HCT116 (cell line): ENCODE results near the gene FLNC. TPM values are rescaled to one million over a fixed set of nuclear protein-coding genes. Genes with fewer than 3 reads are reported as not detected.

Source experiments
- ATAC-seq: fragments of 200-7000 bp; cut with Tn5 transposase; 2 replicates; pipeline ENCODE4 v1.9.1; 2020; ENCODE audit warnings: mild to moderate bottlenecking, moderate library complexity
- BruUV-seq: library from RNA; stranded (reverse); fragments of 400-500 nt; replicated peaks from 2 replicates; lab custom pipeline; 2021; lab: Mats Ljungman, UMichigan
- CTCF ChIA-PET: fragments of 300-600 bp; sonication (Branson Sonifier 250); formaldehyde crosslinking; loops from one replicate; lab custom pipeline; 2021; ENCODE audit warnings: antibody characterized with exemption; lab: Charles Lee
- POLR2A ChIA-PET: fragments of 300-600, 350-600 bp; sonication (Branson Sonifier 250); formaldehyde crosslinking; loops from one replicate; lab custom pipeline; 2021; ENCODE audit warnings: antibody characterized with exemption; lab: Charles Lee
- RAD21 ChIA-PET, 2 experiments: fragments of 300-600 bp; sonication (Branson Sonifier 250); formaldehyde crosslinking; loops; one replicate each; lab custom pipeline; 2023; ENCODE audit warnings: low total read pairs in 2 of 2; ENCODE audit not compliant: uncharacterized antibody in 2 of 2, unreplicated experiment in 2 of 2, low non-redundant PET in 1 of 2; lab: Charles Lee
- DNase-seq: peaks from one replicate; pipeline ENCODE4 v3.0.0-alpha.2; 2010; ENCODE audit warnings: low read depth, low spot score
- H2AFZ ChIP-seq: fragments of 200-600 bp; shearing (Covaris generic), sonication (generic); 2 replicates; pipeline ENCODE4 v1.6.1; 2017; ENCODE audit warnings: low read depth, mixed run types, mixed read lengths, antibody characterized with exemption, low read length; ENCODE audit not compliant: poor library complexity, severe bottlenecking
- H3K27ac ChIP-seq: 2 replicates; pipeline ENCODE4 v1.5.1; 2012; ENCODE audit warnings: low read depth, low read length
- H3K27me3 ChIP-seq: fragments of 200-600 bp; sonication (generic); 2 replicates; pipeline ENCODE4 v1.6.1; 2016; ENCODE audit warnings: mixed run types, low read length, mixed read lengths; ENCODE audit not compliant: insufficient read depth
- H3K36me3 ChIP-seq, 2 experiments: fragments of 200-500 bp in 1 of 2; fragments of 200-600 bp in 1 of 2; sonication (Bioruptor generic) in 1 of 2; sonication (generic) in 1 of 2; 2 replicates each; pipeline versions ENCODE4 v1.5.1 to v1.6.1; 2014 to 2016; ENCODE audit warnings: low read length in 2 of 2, inconsistent platforms in 1 of 2, mixed read lengths in 1 of 2, mixed run types in 1 of 2; ENCODE audit not compliant: insufficient read depth in 2 of 2, control insufficient read depth in 1 of 2
- H3K4me1 ChIP-seq, 2 experiments: fragments of 200-600 bp in 1 of 2; sonication (generic) in 1 of 2; 2 replicates each; pipeline versions ENCODE4 v1.5.1 to v1.6.1; 2012 to 2017; ENCODE audit warnings: low read length in 2 of 2, inconsistent platforms in 1 of 2, mild to moderate bottlenecking in 1 of 2, mixed read lengths in 1 of 2, mixed run types in 1 of 2, moderate library complexity in 1 of 2; ENCODE audit not compliant: insufficient read depth in 2 of 2, control insufficient read depth in 1 of 2
- H3K4me2 ChIP-seq: fragments of 200-600 bp; sonication (generic); 2 replicates; pipeline ENCODE4 v1.6.1; 2017; ENCODE audit warnings: mixed run types, low read length, mixed read lengths
- H3K4me3 ChIP-seq, 2 experiments: fragments of 200-600 bp in 1 of 2; sonication (generic) in 1 of 2; replicated peaks in 1 of 2; 2 replicates each; pipeline ENCODE4 v1.5.1; 2011 to 2016; ENCODE audit warnings: low read length in 2 of 2, control low read depth in 1 of 2, low read depth in 1 of 2, mild to moderate bottlenecking in 1 of 2, mixed read lengths in 1 of 2, mixed run types in 1 of 2
- H3K79me2 ChIP-seq: fragments of 200-600 bp; sonication (generic); 2 replicates; pipeline ENCODE4 v1.6.1; 2017; ENCODE audit warnings: mild to moderate bottlenecking, mixed run types, low read length, moderate library complexity, mixed read lengths; ENCODE audit not compliant: insufficient read depth
- H3K9ac ChIP-seq: fragments of 200-600 bp; sonication (generic); 2 replicates; pipeline ENCODE4 v1.6.1; 2016; ENCODE audit warnings: low read length, mixed read lengths
- H3K9me2 ChIP-seq: fragments of 200-600 bp; sonication (generic), shearing (Covaris generic); 2 replicates; pipeline ENCODE4 v1.6.1; 2017; ENCODE audit warnings: mixed run types, mild to moderate bottlenecking, moderate library complexity; ENCODE audit not compliant: insufficient read depth
- H3K9me3 ChIP-seq, 2 experiments: fragments of 200-500 bp in 1 of 2; fragments of 200-600 bp in 1 of 2; sonication (Bioruptor generic) in 1 of 2; sonication (generic) in 1 of 2; 2 replicates each; pipeline ENCODE4 v1.6.1; 2014 to 2017; ENCODE audit warnings: low read length in 2 of 2, mixed read lengths in 2 of 2, inconsistent platforms in 1 of 2, low read depth in 1 of 2, mild to moderate bottlenecking in 1 of 2, mixed run types in 1 of 2, moderate library complexity in 1 of 2; ENCODE audit not compliant: control insufficient read depth in 1 of 2, insufficient read depth in 1 of 2
- H4K20me1 ChIP-seq: fragments of 200-600 bp; sonication (generic), shearing (Covaris generic); 2 replicates; pipeline ENCODE4 v1.6.1; 2017; ENCODE audit warnings: mixed run types, mild to moderate bottlenecking, moderate library complexity; ENCODE audit not compliant: insufficient read depth
- CBX3 ChIP-seq: IDR thresholded peaks from 2 replicates; pipeline ENCODE4 v1.6.1; 2012; ENCODE audit warnings: low read depth
- CEBPB ChIP-seq: IDR thresholded peaks from 2 replicates; pipeline ENCODE4 v1.6.1; 2012; ENCODE audit warnings: low read depth
- EGR1 ChIP-seq: IDR thresholded peaks from 2 replicates; pipeline ENCODE4 v1.6.1; 2012; ENCODE audit warnings: low read depth
- FOSL1 ChIP-seq: IDR thresholded peaks from 2 replicates; pipeline ENCODE4 v1.6.1; 2012; ENCODE audit warnings: low read depth
- POLR2AphosphoS5 ChIP-seq: IDR thresholded peaks from 2 replicates; pipeline ENCODE4 v1.6.1; 2011; ENCODE audit warnings: mild to moderate bottlenecking, low read depth, low read length, moderate library complexity
- SP1 ChIP-seq: IDR thresholded peaks from 2 replicates; pipeline ENCODE4 v1.6.1; 2012; ENCODE audit warnings: low read depth
- ZNF274 ChIP-seq: fragments of 200-500 bp; sonication (Bioruptor generic); IDR thresholded peaks from 2 replicates; pipeline ENCODE4 v1.6.1; 2014; ENCODE audit warnings: mild to moderate bottlenecking, low read depth, low read length, inconsistent platforms
- intact Hi-C: fragments of 100-400 bp; cut with micrococcal nuclease; formaldehyde crosslinking; loops from 2 replicates; pipeline ENCODE4 v1.10.0; 2022
- total RNA-seq: library from RNA; stranded (reverse); gene quantifications from one replicate; pipeline ENCODE4 v1.2.1, GENCODE V29; 2021; ENCODE audit not compliant: unreplicated experiment

Gene FLNC
- total RNA-seq, 1 experiment from 2014 or later = 42.8 TPM

DNA sequence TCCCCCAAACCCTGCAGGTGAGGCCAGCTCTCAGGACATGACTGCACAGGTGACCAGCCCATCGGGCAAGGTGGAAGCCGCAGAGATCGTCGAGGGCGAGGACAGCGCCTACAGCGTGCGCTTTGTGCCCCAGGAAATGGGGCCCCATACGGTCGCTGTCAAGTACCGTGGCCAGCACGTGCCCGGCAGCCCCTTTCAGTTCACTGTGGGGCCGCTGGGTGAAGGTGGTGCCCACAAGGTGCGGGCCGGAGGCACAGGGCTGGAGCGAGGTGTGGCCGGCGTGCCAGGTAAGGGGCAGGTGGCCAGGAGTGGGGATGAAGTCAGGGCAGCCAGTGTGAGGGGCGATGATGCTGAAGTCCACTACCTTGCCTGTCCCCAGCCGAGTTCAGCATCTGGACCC, 24.2 kb downstream of the FLNC start:
- ChIA-PET CTCF (no interaction called here), POLR2A (no interaction called here), RAD21 (no interaction called here)
- intact Hi-C loops = no loop called here
- Histone ChIP-seq H3K79me2 (no peaks in the 10 kb centered on the region), H3K9me2 (no peaks in the 10 kb centered on the region), H3K9me3 (no peaks in the 10 kb centered on the region), H3K9ac (no peak overlapping the region), H3K4me1 (no peaks in the 10 kb centered on the region), H3K27me3 (no peaks in the 10 kb centered on the region), H3K27ac (no peak overlapping the region), H3K36me3 (peaks cover 2 to 5% of the 10 kb centered on the region in 2 experiments; a peak in 1 of 4 replicates), H3K4me2 (no peak overlapping the region), H4K20me1 (no peaks in the 10 kb centered on the region), H3K4me3 (no peak overlapping the region), H2AFZ (no peak overlapping the region)
- TF ChIP-seq CBX3 (no peak), CEBPB (no peak), EGR1 (no peak), ZNF274 (no peak), FOSL1 (no peak), SP1 (no peak)
- no peak for ATAC-seq
- no peak for DNase-seq
- BruUV-seq = no TSS peak

DNA sequence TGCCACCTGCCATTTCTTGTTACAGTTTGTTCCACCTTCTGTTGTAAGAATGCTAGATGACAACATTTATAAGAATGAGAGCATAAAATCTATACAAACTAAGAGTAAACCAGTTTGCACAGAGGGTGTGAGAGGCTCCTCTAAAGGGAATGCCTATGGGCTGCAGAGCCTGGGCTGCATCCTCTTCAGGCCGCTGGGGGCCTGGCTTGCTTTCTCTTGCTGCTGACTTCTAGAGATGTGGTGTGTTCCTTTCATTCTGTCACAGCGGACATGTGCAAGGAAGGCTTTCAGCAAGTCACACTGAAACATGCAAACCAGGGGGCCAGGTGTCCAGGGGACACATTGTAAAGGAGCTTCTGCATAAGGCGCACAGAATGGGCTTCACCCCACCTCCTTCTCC, 25.4 kb downstream of the FLNC start:
- no peaks in the 10 kb centered on the region for H3K79me2 ChIP-seq
- H3K4me1 ChIP-seq = no peaks in the 10 kb centered on the region
- no peak overlapping the region for H3K27ac ChIP-seq
- DNase-seq (no peak), ATAC-seq (no peak)
- CTCF ChIA-PET = no interaction called here
- H3K9ac ChIP-seq = no peak overlapping the region
- RAD21 ChIA-PET = no interaction called here
- H2AFZ ChIP-seq = no peak overlapping the region
- no peaks in the 10 kb centered on the region for H4K20me1 ChIP-seq
- H3K9me2 ChIP-seq = no peaks in the 10 kb centered on the region
- no peak overlapping the region for H3K4me3 ChIP-seq
- no TSS peak for BruUV-seq
- no peak for TF ChIP-seq POLR2AphosphoS5
- H3K36me3 ChIP-seq = peaks cover 0 to 1% of the 10 kb centered on the region in 2 experiments; a peak in 1 of 4 replicates
- H3K4me2 ChIP-seq = no peak overlapping the region
- no peaks in the 10 kb centered on the region for H3K9me3 ChIP-seq
- intact Hi-C loops = no loop called here
- no peaks in the 10 kb centered on the region for H3K27me3 ChIP-seq
- POLR2A ChIA-PET = no interaction called here
